H1 (cell line): Measurements from ENCODE around the gene PACC1. TPM values are rescaled to one million over a fixed set of nuclear protein-coding genes. Genes with fewer than 3 reads are reported as not detected.

ENCODE experiments used
- CTCF ChIA-PET: fragments of 300-600 bp; sonication (Branson Sonifier 250); formaldehyde crosslinking; loops from one replicate; lab custom pipeline; 2021; ENCODE audit not compliant: partially characterized antibody; lab: Charles Lee
- POLR2A ChIA-PET: fragments of 300-600 bp; sonication (Branson Sonifier 250); formaldehyde crosslinking; loops from one replicate; lab custom pipeline; 2021; ENCODE audit warnings: inconsistent platforms; ENCODE audit not compliant: partially characterized antibody; lab: Charles Lee
- DNase-seq, 2 experiments: peaks; one replicate each; pipeline versions ENCODE4 v3.0.0 to v3.0.0-alpha.2; 2010 to 2022; ENCODE audit warnings: low spot score in 2 of 2, low read depth in 1 of 2, mixed read lengths in 1 of 2
- FAIRE-seq: peaks from 2 replicates; lab custom pipeline; 2011; peaks lifted over from hg19 to GRCh38; lab: Jason Lieb, UNC
- H2AFZ ChIP-seq: 2 replicates; pipeline ENCODE4 v1.8.1; 2012; ENCODE audit warnings: low read length, inconsistent platforms
- H2AK5ac ChIP-seq: 2 replicates; pipeline ENCODE4 v1.6.1; 2013; ENCODE audit warnings: low read depth, low read length
- H2BK120ac ChIP-seq: replicated peaks from 2 replicates; pipeline ENCODE3; 2013; ENCODE audit warnings: low read depth, low read length, inconsistent platforms
- H2BK12ac ChIP-seq: 2 replicates; pipeline ENCODE4 v1.6.1; 2013; ENCODE audit warnings: low read depth, low read length
- H2BK15ac ChIP-seq: 2 replicates; pipeline ENCODE4 v1.6.1; 2013; ENCODE audit warnings: low read length
- H2BK20ac ChIP-seq: 2 replicates; pipeline ENCODE4 v1.6.1; 2013; ENCODE audit warnings: low read length
- H2BK5ac ChIP-seq: 2 replicates; pipeline ENCODE4 v1.6.1; 2013; ENCODE audit warnings: low read depth, low read length
- H3K14ac ChIP-seq: 2 replicates; pipeline ENCODE4 v1.6.1; 2013; ENCODE audit warnings: inconsistent platforms; ENCODE audit not compliant: insufficient read length
- H3K18ac ChIP-seq: 2 replicates; pipeline ENCODE4 v1.6.1; 2013; ENCODE audit warnings: low read length; ENCODE audit errors: extremely low read depth
- H3K23ac ChIP-seq: 2 replicates; pipeline ENCODE4 v1.6.1; 2013; ENCODE audit warnings: inconsistent platforms; ENCODE audit not compliant: insufficient read length
- H3K23me2 ChIP-seq: 2 replicates; pipeline ENCODE4 v1.6.1; 2013; ENCODE audit warnings: low read depth, low read length
- H3K27ac ChIP-seq: 2 replicates; pipeline ENCODE4 v1.6.1; 2011; ENCODE audit warnings: low read depth, low read length, inconsistent platforms
- H3K27me3 ChIP-seq, 4 experiments: replicated peaks in 1 of 4; 1 replicate in 1 of 4; 2 replicates in 3 of 4; pipeline versions ENCODE4 v1.6.1 to v1.8.1; 2011 to 2013; ENCODE audit warnings: low read length in 3 of 4, mild to moderate bottlenecking in 3 of 4, inconsistent platforms in 2 of 4, mixed read lengths in 2 of 4, moderate library complexity in 1 of 4; ENCODE audit not compliant: control insufficient read depth in 3 of 4, insufficient read depth in 3 of 4; ENCODE audit errors: extremely low read depth in 1 of 4
- H3K36me3 ChIP-seq, 4 experiments: 2 replicates each; pipeline versions ENCODE4 v1.6.1 to v1.8.1; 2011 to 2013; ENCODE audit warnings: mild to moderate bottlenecking in 4 of 4, low read length in 3 of 4, moderate library complexity in 2 of 4, control low read depth in 1 of 4, inconsistent platforms in 1 of 4; ENCODE audit not compliant: insufficient read depth in 4 of 4, control insufficient read depth in 2 of 4
- H3K4ac ChIP-seq: replicated peaks from 2 replicates; pipeline ENCODE3; 2013; ENCODE audit warnings: low read length, low read depth, mixed read lengths, inconsistent platforms; ENCODE audit not compliant: insufficient read length
- H3K4me1 ChIP-seq, 4 experiments: replicated peaks in 1 of 4; 1 replicate in 1 of 4; 2 replicates in 3 of 4; pipeline versions ENCODE4 v1.6.1 to v1.8.1; 2011 to 2013; ENCODE audit warnings: low read length in 3 of 4, inconsistent platforms in 2 of 4, mixed read lengths in 1 of 4; ENCODE audit not compliant: insufficient read depth in 4 of 4, control insufficient read depth in 3 of 4
- H3K4me2 ChIP-seq, 2 experiments: 2 replicates each; pipeline versions ENCODE4 v1.6.1 to v1.8.1; 2011 to 2013; ENCODE audit warnings: low read depth in 2 of 2, low read length in 2 of 2, control low read depth in 1 of 2, inconsistent platforms in 1 of 2, mild to moderate bottlenecking in 1 of 2; ENCODE audit not compliant: insufficient read depth in 1 of 2
- H3K4me3 ChIP-seq, 4 experiments: fragments of 200-600, 300-600 bp in 1 of 4; sonication (generic), shearing (Covaris generic), sonication (Bioruptor Twin) in 1 of 4; 2 replicates each; pipeline versions ENCODE4 v1.5.1 to v1.8.1; 2011 to 2016; ENCODE audit warnings: low read length in 4 of 4, low read depth in 3 of 4, control low read depth in 2 of 4, inconsistent platforms in 2 of 4, mild to moderate bottlenecking in 2 of 4, mixed read lengths in 1 of 4, moderate library complexity in 1 of 4; ENCODE audit not compliant: insufficient read depth in 2 of 4; ENCODE audit errors: extremely low read depth in 1 of 4
- H3K56ac ChIP-seq: replicated peaks from 2 replicates; pipeline ENCODE3; 2013; ENCODE audit warnings: low read depth, mild to moderate bottlenecking, mixed read lengths, low read length, inconsistent platforms; ENCODE audit not compliant: insufficient read length
- H3K79me1 ChIP-seq: 2 replicates; pipeline ENCODE4 v1.6.1; 2013; ENCODE audit warnings: low read depth, low read length, control low read depth
- H3K79me2 ChIP-seq, 2 experiments: 2 replicates each; pipeline versions ENCODE4 v1.6.1 to v1.8.1; 2012 to 2013; ENCODE audit warnings: low read length in 2 of 2, mild to moderate bottlenecking in 2 of 2, inconsistent platforms in 1 of 2; ENCODE audit not compliant: insufficient read depth in 2 of 2, control insufficient read depth in 1 of 2
- H3K9ac ChIP-seq, 4 experiments: replicated peaks in 1 of 4; 1 replicate in 1 of 4; 2 replicates in 3 of 4; pipeline versions ENCODE4 v1.6.1 to v1.8.1; 2011 to 2013; ENCODE audit warnings: low read depth in 3 of 4, low read length in 3 of 4, control low read depth in 2 of 4, mild to moderate bottlenecking in 2 of 4, moderate library complexity in 2 of 4, inconsistent platforms in 1 of 4; ENCODE audit errors: extremely low read depth in 1 of 4
- H3K9me3 ChIP-seq, 2 experiments: 2 replicates each; pipeline versions ENCODE4 v1.6.1 to v1.8.1; 2012 to 2013; ENCODE audit warnings: mild to moderate bottlenecking in 2 of 2, moderate library complexity in 2 of 2, control low read depth in 1 of 2, inconsistent platforms in 1 of 2, low read depth in 1 of 2, low read length in 1 of 2, mixed read lengths in 1 of 2; ENCODE audit not compliant: insufficient read depth in 2 of 2
- H4K20me1 ChIP-seq, 2 experiments: replicated peaks in 1 of 2; 2 replicates each; pipeline versions ENCODE3 to v1.8.1; 2011 to 2013; ENCODE audit warnings: inconsistent platforms in 2 of 2, low read length in 2 of 2, mild to moderate bottlenecking in 1 of 2; ENCODE audit not compliant: insufficient read depth in 2 of 2, control insufficient read depth in 1 of 2
- H4K5ac ChIP-seq: 2 replicates; pipeline ENCODE4 v1.6.1; 2013; ENCODE audit warnings: low read length, low read depth, mixed read lengths, inconsistent platforms; ENCODE audit not compliant: insufficient read length
- H4K8ac ChIP-seq: 2 replicates; pipeline ENCODE4 v1.8.0; 2013; ENCODE audit warnings: mild to moderate bottlenecking, moderate library complexity, low read length, inconsistent platforms; ENCODE audit not compliant: insufficient read depth; ENCODE audit errors: extremely low read depth
- H4K91ac ChIP-seq: replicated peaks from 2 replicates; pipeline ENCODE3; 2013; ENCODE audit warnings: low read length, mixed read lengths, inconsistent platforms; ENCODE audit not compliant: insufficient read length
- ASH2L ChIP-seq: fragments of 200-600, 300-600 bp; sonication (generic); IDR thresholded peaks from one replicate; pipeline ENCODE4 v1.7.1; 2017; ENCODE audit warnings: low read length
- CHD1 ChIP-seq: IDR thresholded peaks from 2 replicates; pipeline ENCODE4 v1.6.1; 2012; ENCODE audit warnings: low read depth, low read length, improper control_type of control experiment
- EGR1 ChIP-seq: IDR thresholded peaks from 2 replicates; pipeline ENCODE4 v1.6.1; 2011; ENCODE audit warnings: low read depth, low read length, borderline replicate concordance
- HDAC6 ChIP-seq: IDR thresholded peaks from one replicate; pipeline ENCODE4 v1.7.1; 2012; ENCODE audit warnings: low read depth, mild to moderate bottlenecking, inconsistent platforms, low read length, moderate library complexity
- KDM1A ChIP-seq: fragments of 200-600, 300-600 bp; sonication (generic); IDR thresholded peaks from 2 replicates; pipeline ENCODE4 v1.7.1; 2016; ENCODE audit warnings: mild to moderate bottlenecking, low read length, borderline replicate concordance
- KDM5A ChIP-seq: fragments of 200-600 bp; IDR thresholded peaks from 2 replicates; pipeline ENCODE4 v1.7.1; 2012; ENCODE audit warnings: mild to moderate bottlenecking, low read length, inconsistent platforms, mixed read lengths
- MAFK ChIP-seq: IDR thresholded peaks from 2 replicates; pipeline ENCODE4 v1.6.1; 2012; ENCODE audit warnings: low read depth, mild to moderate bottlenecking, improper control_type of control experiment, low read length
- POLR2A ChIP-seq, 2 experiments: IDR thresholded peaks; 1 replicate in 1 of 2; 2 replicates in 1 of 2; pipeline ENCODE4 v1.6.1; 2011; ENCODE audit warnings: low read depth in 2 of 2, low read length in 2 of 2, mild to moderate bottlenecking in 2 of 2; ENCODE audit errors: control extremely low read depth in 1 of 2
- RAD21 ChIP-seq, 2 experiments: IDR thresholded peaks in 1 of 2; conservative IDR thresholded peaks in 1 of 2; 2 replicates each; pipeline ENCODE4 v1.6.1; 2011; ENCODE audit warnings: low read depth in 2 of 2, low read length in 2 of 2, improper control_type of control experiment in 1 of 2, inconsistent platforms in 1 of 2, mild to moderate bottlenecking in 1 of 2, moderate library complexity in 1 of 2
- RNF2 ChIP-seq: fragments of 200-900, 300-1000 bp; sonication (generic); IDR thresholded peaks from 2 replicates; pipeline ENCODE4 v1.7.1; 2016; ENCODE audit warnings: borderline replicate concordance, low read depth, mild to moderate bottlenecking, antibody characterized with exemption, low read length; ENCODE audit not compliant: poor library complexity, severe bottlenecking; ENCODE audit errors: missing control alignments
- SP2 ChIP-seq: IDR thresholded peaks from 2 replicates; pipeline ENCODE4 v1.6.1; 2012; ENCODE audit warnings: mild to moderate bottlenecking, low read length, inconsistent platforms
- TAF7 ChIP-seq: optimal IDR thresholded peaks from 2 replicates; pipeline ENCODE3; 2011; ENCODE audit warnings: low read depth, mild to moderate bottlenecking, inconsistent platforms, low read length, moderate library complexity, borderline replicate concordance
- YY1 ChIP-seq: IDR thresholded peaks from 2 replicates; pipeline ENCODE4 v1.6.1; 2011; ENCODE audit warnings: low read depth, mild to moderate bottlenecking, low read length
- ZNF274 ChIP-seq: IDR thresholded peaks from 2 replicates; pipeline ENCODE4 v1.7.0; 2012; ENCODE audit warnings: low read length, borderline replicate concordance; ENCODE audit errors: extremely low read depth
- WGBS, 2 experiments: shearing (Covaris generic) in 1 of 2; methylation state at CpG; one replicate each; pipeline versions ENCODE4 v1.1.6 to v1.1.7; 2013 to 2015; ENCODE audit warnings: low lambda C conversion rate in 2 of 2, mixed read lengths in 2 of 2, inconsistent platforms in 1 of 2, low coverage in 1 of 2, missing lambda C conversion rate in 1 of 2; ENCODE audit not compliant: insufficient replicate concordance in 2 of 2, insufficient coverage in 1 of 2, insufficient read length in 1 of 2; ENCODE audit errors: extremely low coverage in 1 of 2, missing lambda C conversion rate in 1 of 2; 5-methylcytosine and 5-hydroxymethylcytosine counted together
- polyA plus RNA-seq, 7 experiments: library from polyadenylated mRNA; depleted of rRNA in 3 of 7; stranded (reverse) in 5 of 7; unstranded in 2 of 7; fragments of >200 nt in 5 of 7; fragments of 200-250 nt in 2 of 7; gene quantifications; 1 replicate in 5 of 7; 2 replicates in 1 of 7; 4 replicates in 1 of 7; pipeline versions ENCODE4 v1.2.1 to v1.2.3, GENCODE V29; 2011 to 2013; ENCODE audit warnings: missing spikeins in 2 of 7, mixed read lengths in 2 of 7
- total RNA-seq: library from RNA; stranded (reverse); fragmentation: NEBNext Ultra II Directional; extraction: Animal tissue kit (Norgen Biotek cat#: 25700); gene quantifications from 2 replicates; pipeline ENCODE4 v1.2.1, GENCODE V29; 2021
- TF ChIP-seq, protein P1 (sequence below): IDR thresholded peaks from 2 replicates; pipeline ENCODE4 v1.6.1; 2012; ENCODE audit warnings: inconsistent platforms

PACC1 gene
- total and polyA plus RNA-seq, 2 of the 8 experiments (the other 6 are each of a cell fraction or from before 2014, with no cell fraction given) = 18.8 to 23.5 TPM

GRCh38 chr1:212438831-212439237 is 24.1 kb upstream of the PACC1 start:
- Histone ChIP-seq H3K9ac (no peak overlapping the region), H3K79me1 (no peaks in the 10 kb centered on the region; the same call in 1 of the 2 replicates), H3K23ac (no peak overlapping the region), H4K20me1 (no peaks in the 10 kb centered on the region), H3K56ac (no peak overlapping the region), H4K5ac (no peak overlapping the region), H3K9me3 (no peaks in the 10 kb centered on the region), H3K27me3 (no peaks in the 10 kb centered on the region; a peak in 1 of 7 replicates), H3K4ac (no peak overlapping the region), H2BK15ac (no peak overlapping the region), H3K36me3 (no peaks in the 10 kb centered on the region), H3K18ac (no peak overlapping the region), H2AK5ac (no peak overlapping the region), H2BK5ac (no peak overlapping the region), H3K4me2 (no peak overlapping the region), H3K79me2 (no peaks in the 10 kb centered on the region), H2BK12ac (no peak overlapping the region), H4K91ac (no peak overlapping the region), H3K4me1 (no peaks in the 10 kb centered on the region), H3K14ac (no peak overlapping the region), H4K8ac (no peak overlapping the region), H3K27ac (no peak overlapping the region), H2AFZ (no peak overlapping the region), H3K4me3 (no peak overlapping the region), H2BK20ac (no peak overlapping the region), H3K23me2 (no peaks in the 10 kb centered on the region; the same call in 1 of the 2 replicates), H2BK120ac (no peak overlapping the region)
- ChIA-PET POLR2A (no interaction called here), CTCF (no interaction called here)
- DNase-seq = no peak
- 91% methylated on average over 2 of the region's 2 CpGs; no CpG with 5 or more reads in 1 of the 2 experiments for whole genome bisulfite sequencing, 2 experiments
- TF ChIP-seq TAF7 (no peak), ZNF274 (no peak), KDM1A (no peak), EGR1 (no peak), CHD1 (no peak), RNF2 (no peak), MAFK (no peak), ASH2L (no peak), KDM5A (no peak), POLR2A (IDR thresholded peaks at IDR 0.05; ENCODE audit: control extremely low read depth in 1 of 2, low read depth in 2 of 2, low read length in 2 of 2) (no peak), RAD21 (IDR thresholded peaks at IDR 0.05 in 1 of 2, conservative IDR thresholded peaks at IDR 0.05 in 1 of 2; ENCODE audit: low read depth in 2 of 2, low read length in 2 of 2) (no peak), HDAC6 (no peak), YY1 (no peak), SP2 (no peak)
- TF ChIP-seq, protein P1, sequence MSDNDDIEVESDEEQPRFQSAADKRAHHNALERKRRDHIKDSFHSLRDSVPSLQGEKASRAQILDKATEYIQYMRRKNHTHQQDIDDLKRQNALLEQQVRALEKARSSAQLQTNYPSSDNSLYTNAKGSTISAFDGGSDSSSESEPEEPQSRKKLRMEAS = no peak
- FAIRE-seq = no peak
